Endodermal cell (in vitro differentiated cells): Measurements from ENCODE around the gene RALGAPA2. TPM values are rescaled to one million over a fixed set of nuclear protein-coding genes. Genes with fewer than 3 reads are reported as not detected.

Experiments
- DNase-seq: peaks from one replicate; pipeline ENCODE4 v3.0.0-alpha.2; 2017
- H3K27ac ChIP-seq: 2 replicates; pipeline ENCODE4 v1.5.1; 2013; ENCODE audit warnings: mild to moderate bottlenecking, low read depth, low read length, moderate library complexity
- H3K27me3 ChIP-seq: 2 replicates; pipeline ENCODE4 v1.6.1; 2013; ENCODE audit warnings: mild to moderate bottlenecking, low read length, moderate library complexity; ENCODE audit not compliant: insufficient read depth, control insufficient read depth, poor library complexity, severe bottlenecking
- H3K36me3 ChIP-seq: 2 replicates; pipeline ENCODE4 v1.7.0; 2013; ENCODE audit warnings: mild to moderate bottlenecking, low read length, moderate library complexity; ENCODE audit not compliant: control insufficient read depth, insufficient read depth
- H3K4me1 ChIP-seq: one replicate; pipeline ENCODE4 v1.7.0; 2013; ENCODE audit warnings: low read length; ENCODE audit not compliant: control insufficient read depth, insufficient read depth
- H3K4me3 ChIP-seq: 2 replicates; pipeline ENCODE4 v1.5.1; 2013; ENCODE audit warnings: mild to moderate bottlenecking, low read length, moderate library complexity
- H3K9ac ChIP-seq: 2 replicates; pipeline ENCODE4 v1.6.1; 2013; ENCODE audit warnings: mild to moderate bottlenecking, low read length, moderate library complexity; ENCODE audit not compliant: poor library complexity, severe bottlenecking; ENCODE audit errors: extremely low read depth
- H3K9me3 ChIP-seq: 2 replicates; pipeline ENCODE4 v1.6.1; 2013; ENCODE audit warnings: mild to moderate bottlenecking, low read length, moderate library complexity; ENCODE audit not compliant: control insufficient read depth
- H3K27ac Mint-ChIP-seq: 2 replicates; pipeline ENCODE4 v1.8.0; 2020; ENCODE audit warnings: mixed read lengths
- H3K27me3 Mint-ChIP-seq: 2 replicates; pipeline ENCODE4 v1.8.0; 2021; ENCODE audit warnings: mild to moderate bottlenecking, mixed read lengths; ENCODE audit not compliant: insufficient read depth
- H3K36me3 Mint-ChIP-seq: 2 replicates; pipeline ENCODE4 v1.8.0; 2020; ENCODE audit warnings: low read depth, mixed read lengths
- H3K4me1 Mint-ChIP-seq: 2 replicates; pipeline ENCODE4 v1.8.0; 2020; ENCODE audit warnings: mixed read lengths
- H3K4me3 Mint-ChIP-seq: 2 replicates; pipeline ENCODE4 v1.8.0; 2020; ENCODE audit warnings: mild to moderate bottlenecking, moderate library complexity, mixed read lengths
- H3K9me3 Mint-ChIP-seq: 2 replicates; pipeline ENCODE4 v1.8.0; 2020; ENCODE audit warnings: mild to moderate bottlenecking, mixed read lengths
- WGBS, 2 experiments: methylation state at CpG; one replicate each; pipeline versions ENCODE4 v1.1.5 to v1.1.7; 2013; ENCODE audit warnings: missing lambda C conversion rate in 2 of 2, mixed read lengths in 1 of 2; ENCODE audit not compliant: insufficient coverage in 1 of 2, insufficient read length in 1 of 2; 5-methylcytosine and 5-hydroxymethylcytosine counted together
- total RNA-seq, 2 donors: library from RNA; stranded (reverse); fragmentation: NEBNext Ultra II Directional in 1 of 2; extraction: Animal tissue kit (Norgen Biotek cat#: 25700) in 1 of 2; gene quantifications; 2 replicates in 1 of 2; 3 replicates in 1 of 2; pipeline ENCODE4 v1.2.1, GENCODE V29; 2021
- TF ChIP-seq, protein P1 (sequence below): fragments of 200-600 bp; sonication (generic); conservative IDR thresholded peaks from 2 replicates; pipeline ENCODE4 v1.5.0; 2021; ENCODE audit warnings: antibody characterized with exemption, mild to moderate bottlenecking

RALGAPA2 gene
- total RNA-seq, 2 donors from 2014 or later: 19.5 to 24.6 TPM

DNA sequence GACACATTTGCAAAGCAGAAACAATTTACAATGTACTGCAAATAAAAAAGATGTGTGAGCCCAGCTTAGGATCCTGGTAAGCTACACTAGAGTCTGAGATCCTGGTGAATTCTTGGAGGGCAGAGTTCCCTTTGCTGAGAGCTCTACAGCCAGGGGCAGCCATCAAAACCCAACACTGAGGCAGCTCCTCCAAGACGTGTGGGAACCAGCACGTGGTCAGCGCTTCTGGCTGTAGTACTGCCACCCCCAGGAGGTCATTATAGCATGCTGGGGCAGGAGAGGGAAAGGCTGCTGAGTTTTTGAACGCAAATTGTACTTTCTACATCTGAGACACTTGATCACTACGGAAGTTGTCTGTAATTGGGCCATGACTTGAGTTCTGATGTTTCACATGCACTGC is 213.0 kb downstream of the RALGAPA2 start:
- H3K36me3 ChIP-seq: peaks cover 27% of the 10 kb centered on the region
- Mint-ChIP-seq H3K27ac (no peak overlapping the region), H3K36me3 (peaks cover 18% of the 10 kb centered on the region), H3K9me3 (no peaks in the 10 kb centered on the region), H3K4me3 (no peak overlapping the region), H3K4me1 (peaks cover 5% of the 10 kb centered on the region), H3K27me3 (no peaks in the 10 kb centered on the region)
- no peaks in the 10 kb centered on the region for H3K9me3 ChIP-seq
- H3K9ac ChIP-seq: no peak overlapping the region
- no peak overlapping the region for H3K4me3 ChIP-seq
- no peak for DNase-seq
- H3K27ac ChIP-seq: no peak overlapping the region
- H3K4me1 ChIP-seq: no peaks in the 10 kb centered on the region
- no peaks in the 10 kb centered on the region for H3K27me3 ChIP-seq
- 73 to 76% methylated on average over 5 of the region's 5 CpGs for WGBS, 2 experiments
- TF ChIP-seq, protein P1, sequence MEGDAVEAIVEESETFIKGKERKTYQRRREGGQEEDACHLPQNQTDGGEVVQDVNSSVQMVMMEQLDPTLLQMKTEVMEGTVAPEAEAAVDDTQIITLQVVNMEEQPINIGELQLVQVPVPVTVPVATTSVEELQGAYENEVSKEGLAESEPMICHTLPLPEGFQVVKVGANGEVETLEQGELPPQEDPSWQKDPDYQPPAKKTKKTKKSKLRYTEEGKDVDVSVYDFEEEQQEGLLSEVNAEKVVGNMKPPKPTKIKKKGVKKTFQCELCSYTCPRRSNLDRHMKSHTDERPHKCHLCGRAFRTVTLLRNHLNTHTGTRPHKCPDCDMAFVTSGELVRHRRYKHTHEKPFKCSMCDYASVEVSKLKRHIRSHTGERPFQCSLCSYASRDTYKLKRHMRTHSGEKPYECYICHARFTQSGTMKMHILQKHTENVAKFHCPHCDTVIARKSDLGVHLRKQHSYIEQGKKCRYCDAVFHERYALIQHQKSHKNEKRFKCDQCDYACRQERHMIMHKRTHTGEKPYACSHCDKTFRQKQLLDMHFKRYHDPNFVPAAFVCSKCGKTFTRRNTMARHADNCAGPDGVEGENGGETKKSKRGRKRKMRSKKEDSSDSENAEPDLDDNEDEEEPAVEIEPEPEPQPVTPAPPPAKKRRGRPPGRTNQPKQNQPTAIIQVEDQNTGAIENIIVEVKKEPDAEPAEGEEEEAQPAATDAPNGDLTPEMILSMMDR: no peak

DNA sequence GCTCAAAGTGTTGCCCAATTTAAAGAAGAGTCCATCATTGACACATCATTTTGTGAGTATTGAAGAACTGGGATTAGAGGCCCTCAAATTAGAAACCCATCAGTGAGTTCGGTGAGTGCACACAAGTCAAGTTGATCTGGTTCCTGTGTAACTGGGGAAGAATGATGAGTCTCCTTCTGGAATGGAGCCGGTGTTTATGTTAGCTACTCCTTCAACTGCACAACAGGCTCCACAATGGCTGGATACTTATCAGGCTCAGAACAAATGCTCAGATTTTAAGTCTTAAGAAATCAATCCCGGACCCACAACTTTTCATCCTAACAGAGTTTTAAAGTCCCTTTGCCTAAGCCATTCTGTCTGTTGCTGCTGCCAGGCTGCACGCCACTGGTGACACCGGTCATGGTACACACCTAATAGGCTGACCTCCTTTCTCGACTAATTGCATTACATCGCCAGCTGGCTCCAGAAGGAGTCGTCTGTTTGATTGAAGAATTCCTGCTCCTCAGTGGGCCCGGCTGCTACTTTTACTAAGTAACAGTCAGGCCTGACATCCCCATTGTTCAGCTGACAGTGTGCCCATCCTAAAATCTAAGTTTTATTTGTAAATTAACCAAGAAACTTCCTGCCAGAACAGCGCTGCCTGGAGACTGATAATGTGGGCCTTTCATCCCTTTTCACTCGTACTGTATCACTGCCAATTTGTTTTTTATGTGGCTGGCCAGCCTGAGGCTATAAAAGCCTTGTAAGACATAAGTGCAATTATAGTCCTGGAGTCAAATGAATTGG is 214.2 kb downstream of the RALGAPA2 start:
- no peak for DNase-seq
- Mint-ChIP-seq H3K9me3 (no peaks in the 10 kb centered on the region), H3K27ac (no peak overlapping the region), H3K4me1 (peaks cover 5% of the 10 kb centered on the region), H3K4me3 (no peak overlapping the region), H3K36me3 (peaks cover 19% of the 10 kb centered on the region), H3K27me3 (no peaks in the 10 kb centered on the region)
- H3K27me3 ChIP-seq: no peaks in the 10 kb centered on the region
- peaks cover 31% of the 10 kb centered on the region for H3K36me3 ChIP-seq
- H3K9me3 ChIP-seq: no peaks in the 10 kb centered on the region
- no peaks in the 10 kb centered on the region for H3K4me1 ChIP-seq
- peak overlapping the region; percentile 81 for H3K27ac ChIP-seq
- no peak overlapping the region for H3K4me3 ChIP-seq
- WGBS, 2 experiments: 64 to 79% methylated on average over 11 of the region's 11 CpGs
- no peak overlapping the region for H3K9ac ChIP-seq
- TF ChIP-seq, protein P1: no peak

DNA sequence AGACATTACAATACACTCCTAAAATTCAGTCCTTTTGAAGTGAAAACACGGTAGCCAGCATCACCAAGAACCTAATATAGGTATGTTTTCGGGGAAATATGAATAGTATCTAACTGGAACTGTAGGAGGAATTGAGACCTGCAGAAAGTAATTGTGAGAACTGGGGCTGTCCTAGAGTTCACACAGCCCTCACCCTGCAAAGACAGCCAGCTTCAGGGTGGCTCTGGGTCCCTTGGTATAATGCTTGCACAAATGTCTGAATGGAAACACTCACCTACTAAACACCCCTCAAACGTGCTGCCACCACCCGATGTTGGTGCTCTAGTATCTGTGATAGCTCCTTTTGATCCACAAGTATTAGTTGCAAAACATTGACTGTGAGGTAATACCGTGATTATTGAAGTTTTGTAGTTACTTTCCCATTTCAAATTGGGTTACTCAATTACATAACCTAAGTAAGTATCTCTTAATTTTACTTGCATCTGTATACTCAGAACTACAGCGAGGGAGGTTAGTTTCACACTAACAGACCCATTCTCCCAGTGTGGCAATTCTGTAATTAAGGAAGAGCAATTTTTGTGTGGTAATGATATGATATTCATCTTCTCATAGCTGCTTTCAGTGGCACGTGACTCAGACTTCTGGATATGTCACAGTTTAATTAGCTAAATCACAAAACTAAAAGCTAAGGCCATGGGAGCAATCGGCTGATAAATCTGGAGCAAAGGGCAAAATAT is 215.0 kb downstream of the RALGAPA2 start:
- WGBS, 2 experiments: 89 to 94% methylated on average over 5 to 8 of the region's 8 CpGs
- Histone ChIP-seq H3K27me3 (no peaks in the 10 kb centered on the region), H3K9me3 (no peaks in the 10 kb centered on the region), H3K36me3 (peaks cover 26% of the 10 kb centered on the region), H3K27ac (no peak overlapping the region), H3K9ac (no peak overlapping the region), H3K4me3 (no peak overlapping the region), H3K4me1 (no peaks in the 10 kb centered on the region)
- H3K4me1 Mint-ChIP-seq: peaks cover 11% of the 10 kb centered on the region
- DNase-seq: no peak
- peaks cover 16% of the 10 kb centered on the region for H3K36me3 Mint-ChIP-seq
- TF ChIP-seq, protein P1: no peak
- no peaks in the 10 kb centered on the region for H3K9me3 Mint-ChIP-seq
- no peak overlapping the region for H3K4me3 Mint-ChIP-seq
- H3K27me3 Mint-ChIP-seq: no peaks in the 10 kb centered on the region
- H3K27ac Mint-ChIP-seq: no peak overlapping the region
